Gastrocnemius medialis (tissue), 4 donors: ENCODE data around the gene FOXL1. TPM values are rescaled to one million over a fixed set of nuclear protein-coding genes. Genes with fewer than 3 reads are reported as not detected.

Experiments used
- ATAC-seq, 2 donors: fragments of 150-250 bp; one replicate each; pipeline ENCODE4 v1.9.1; 2016
- DNase-seq, 2 donors: peaks; one replicate each; pipeline ENCODE4 v3.0.0-alpha.2; 2019
- H3K27ac ChIP-seq, 4 donors: fragments of 200-600 bp; sonication (generic); 1 replicate in 1 of 4; 2 replicates in 3 of 4; pipeline ENCODE4 v1.5.1; 2016 to 2018; ENCODE audit warnings: mild to moderate bottlenecking in 2 of 4, moderate library complexity in 1 of 4
- H3K27me3 ChIP-seq, 3 donors: fragments of 200-600 bp; sonication (generic) in 2 of 3; 1 replicate in 1 of 3; 2 replicates in 2 of 3; pipeline versions ENCODE4 v1.5.1 to v1.6.0; 2016 to 2019; ENCODE audit warnings: mild to moderate bottlenecking in 1 of 3, moderate library complexity in 1 of 3
- H3K36me3 ChIP-seq, 2 donors: fragments of 200-600 bp; sonication (generic) in 1 of 2; one replicate each; pipeline ENCODE4 v1.5.1; 2017 to 2018
- H3K4me1 ChIP-seq, 2 donors: fragments of 200-600 bp; sonication (generic) in 1 of 2; one replicate each; pipeline ENCODE4 v1.5.1; 2016 to 2017; ENCODE audit warnings: mild to moderate bottlenecking in 2 of 2
- H3K4me3 ChIP-seq, 4 donors: fragments of 200-600 bp; sonication (generic) in 3 of 4; 1 replicate in 1 of 4; 2 replicates in 3 of 4; pipeline ENCODE4 v1.5.1; 2016 to 2019; ENCODE audit warnings: mild to moderate bottlenecking in 2 of 4
- H3K9me3 ChIP-seq, 3 donors: fragments of 200-600 bp; sonication (generic) in 2 of 3; 1 replicate in 1 of 3; 2 replicates in 2 of 3; pipeline ENCODE4 v1.5.1; 2016 to 2019
- CTCF ChIP-seq, 5 experiments: fragments of 450-650 bp in 3 of 5; fragments of 200-600 bp in 2 of 5; sonication (generic) in 2 of 5; IDR thresholded peaks in 4 of 5; conservative IDR thresholded peaks in 1 of 5; 1 replicate in 4 of 5; 2 replicates in 1 of 5; pipeline ENCODE4 v1.5.1; 2016 to 2019; ENCODE audit warnings: antibody characterized with exemption in 5 of 5, mild to moderate bottlenecking in 3 of 5, moderate library complexity in 3 of 5
- POLR2A ChIP-seq, 2 donors: fragments of 450-650 bp; IDR thresholded peaks; one replicate each; pipeline ENCODE4 v1.6.1; 2017; ENCODE audit warnings: antibody characterized with exemption in 2 of 2, mild to moderate bottlenecking in 2 of 2, moderate library complexity in 2 of 2
- in situ Hi-C, 4 donors: fragments of 200-750 bp; cut with MboI; loops; one replicate each; pipeline versions ENCODE4 v1.15.0 to v1.8.0; 2017; ENCODE audit warnings: low sequenced_read_pairs in 4 of 4
- intact Hi-C: fragments of 100-400 bp; cut with DNase I; formaldehyde crosslinking; loops from one replicate; pipeline ENCODE4 v1.15.1; 2023; ENCODE audit warnings: low total_unique reads
- total RNA-seq, 4 donors: library from RNA; depleted of rRNA; stranded (reverse); fragments of >200 nt; gene quantifications; one replicate each; pipeline versions ENCODE4 v1.1.0 to v1.2.3, GENCODE V29; 2016

The FOXL1 gene
- total RNA-seq, 4 donors from 2014 or later: 2.0 to 5.9 (median 3.3) TPM

GRCh38 chr16:86549893-86550190, 28.5 kb upstream of the FOXL1 start:
- intact Hi-C loops (no loop called here), in situ Hi-C loops (loop anchor here (25.0 kb wide), 3 partner anchors 737 to 837 kb away; partner anchors contain the start of genes FBXO31 (in 1 of the 4) and MAP1LC3B (in 1 of the 4))
- no peaks in the 10 kb centered on the region for H3K9me3 ChIP-seq
- DNase-seq (no peak), ATAC-seq (peak; percentile 7 to 9)
- peak overlapping the region; percentile 12 to 87 (median 82) for H3K27ac ChIP-seq
- H3K27me3 ChIP-seq: no peaks in the 10 kb centered on the region
- H3K4me1 ChIP-seq: peaks cover 5 to 36% of the 10 kb centered on the region in 2 donors
- H3K4me3 ChIP-seq: no peak overlapping the region
- no peak for TF ChIP-seq CTCF (IDR thresholded peaks at IDR 0.05 in 4 of 5, conservative IDR thresholded peaks at IDR 0.05 in 1 of 5)
- no peak for TF ChIP-seq POLR2A (IDR thresholded peaks at IDR 0.05)
- H3K36me3 ChIP-seq: peaks cover 0 to 25% of the 10 kb centered on the region in 2 donors

- ATAC-seq (peak; percentile 82 to 83), DNase-seq (peak; percentile 74 to 83)
- Histone ChIP-seq H3K27me3 (no peaks in the 10 kb centered on the region), H3K4me1 (peaks cover 5 to 36% of the 10 kb centered on the region in 2 donors), H3K4me3 (no peak overlapping the region), H3K27ac (peak overlapping the region; percentile 12 to 87 (median 82)), H3K36me3 (peaks cover 0 to 20% of the 10 kb centered on the region in 2 donors), H3K9me3 (no peaks in the 10 kb centered on the region)
- TF ChIP-seq CTCF (IDR thresholded peaks at IDR 0.05 in 4 of 5, conservative IDR thresholded peaks at IDR 0.05 in 1 of 5): no peak
- TF ChIP-seq POLR2A (IDR thresholded peaks at IDR 0.05): no peak
- intact Hi-C loops (no loop called here), in situ Hi-C loops (loop anchor here (25.0 kb wide), 2 partner anchors 737 to 837 kb away; partner anchors contain the start of genes FBXO31 (in 1 of the 4) and MAP1LC3B (in 1 of the 4))
These were observed 28.1 kb upstream of the FOXL1 start for GRCh38 chr16:86550281-86550680.

- intact Hi-C loops: no loop called here
These were observed 25.0 kb upstream of the FOXL1 start for GRCh38 chr16:86553356-86553755.

GRCh38 chr16:86554599-86554916, 23.8 kb upstream of the FOXL1 start:
- Histone ChIP-seq H3K4me1 (peaks cover 23 to 39% of the 10 kb centered on the region in 2 donors), H3K4me3 (peak overlapping the region; percentile 78 to 95 (median 84)), H3K27me3 (no peaks in the 10 kb centered on the region), H3K27ac (peak overlapping the region; percentile 92 to 94 (median 93)), H3K9me3 (no peaks in the 10 kb centered on the region), H3K36me3 (no peaks in the 10 kb centered on the region)
- TF ChIP-seq CTCF (IDR thresholded peaks at IDR 0.05 in 4 of 5, conservative IDR thresholded peaks at IDR 0.05 in 1 of 5) (no peak), POLR2A (IDR thresholded peaks at IDR 0.05) (no peak)
- intact Hi-C loops (no loop called here), in situ Hi-C loops (loop anchor here (25.0 kb wide), 2 partner anchors 733 to 833 kb away; partner anchors contain the start of genes FBXO31 (in 1 of the 4) and MAP1LC3B (in 1 of the 4))
- no peak for DNase-seq
- no peak for ATAC-seq

More at GRCh38 chr16:86553356-86553755, 25.0 kb upstream of the FOXL1 start:
- TF ChIP-seq CTCF (IDR thresholded peaks at IDR 0.05 in 4 of 5, conservative IDR thresholded peaks at IDR 0.05 in 1 of 5): no peak
- no peak for TF ChIP-seq POLR2A (IDR thresholded peaks at IDR 0.05)
- no peak overlapping the region for H3K4me3 ChIP-seq
- in situ Hi-C loops: loop anchor here (25.0 kb wide), 2 partner anchors 734 to 834 kb away; partner anchors contain the start of genes FBXO31 (in 1 of the 4) and MAP1LC3B (in 1 of the 4)
- DNase-seq (no peak), ATAC-seq (no peak)
- no peaks in the 10 kb centered on the region for H3K9me3 ChIP-seq
- H3K27ac ChIP-seq: peak overlapping the region in 2 of 4 donors; percentile 87 to 92
- no peaks in the 10 kb centered on the region for H3K27me3 ChIP-seq
- H3K36me3 ChIP-seq: peaks cover 0 to under 1% of the 10 kb centered on the region in 2 donors
- peaks cover 23 to 50% of the 10 kb centered on the region in 2 donors for H3K4me1 ChIP-seq
